Measurements from ENCODE around the gene TRIM59.

Gene TRIM59

GRCh38 chr3:160403796-160404470, 45.7 kb downstream of the TRIM59 start:
- Histone ChIP-seq H3K4me1 (ENCODE audit: control insufficient read depth, insufficient read depth, low read length) (peaks cover 12% of the 10 kb centered on the region), H3K4me3 (ENCODE audit: low read length in 2 of 2) (peak overlapping the region in 1 of 2 donors; percentile 9), H3K36me3 (ENCODE audit: control insufficient read depth in 2 of 2, insufficient read depth in 2 of 2, low read length in 2 of 2) (no peaks in the 10 kb centered on the region), H3K9ac (ENCODE audit: low read length in 2 of 2) (peak overlapping the region; percentile 0 to 13), H3K27ac (ENCODE audit: low read length) (no peak overlapping the region), H3K9me3 (ENCODE audit: control insufficient read depth in 2 of 2, low read length in 2 of 2) (no peaks in the 10 kb centered on the region), H3K27me3 (ENCODE audit: control insufficient read depth in 1 of 2, insufficient read depth in 2 of 2, low read length in 2 of 2) (peaks cover 2 to 17% of the 10 kb centered on the region in 2 donors)

GRCh38 chr3:160403028-160403545, 46.5 kb downstream of the TRIM59 start:
- peak overlapping the region; percentile 12 for H3K27ac ChIP-seq (ENCODE audit: low read length)
- H3K36me3 ChIP-seq (ENCODE audit: control insufficient read depth in 2 of 2, insufficient read depth in 2 of 2, low read length in 2 of 2), result no peaks in the 10 kb centered on the region
- H3K9ac ChIP-seq (ENCODE audit: low read length in 2 of 2), result peak overlapping the region in 1 of 2 donors; percentile 0
- no peaks in the 10 kb centered on the region for H3K9me3 ChIP-seq (ENCODE audit: control insufficient read depth in 2 of 2, low read length in 2 of 2)
- peaks cover 12% of the 10 kb centered on the region for H3K4me1 ChIP-seq (ENCODE audit: control insufficient read depth, insufficient read depth, low read length)
- peak overlapping the region in 1 of 2 donors; percentile 36 for H3K4me3 ChIP-seq (ENCODE audit: low read length in 2 of 2)
- H3K27me3 ChIP-seq (ENCODE audit: control insufficient read depth in 1 of 2, insufficient read depth in 2 of 2, low read length in 2 of 2), result peaks cover 2 to 17% of the 10 kb centered on the region in 2 donors

GRCh38 chr3:160402221-160403027, 47.2 kb downstream of the TRIM59 start:
- Histone ChIP-seq H3K27me3 (ENCODE audit: control insufficient read depth in 1 of 2, insufficient read depth in 2 of 2, low read length in 2 of 2) (peaks cover 2 to 17% of the 10 kb centered on the region in 2 donors), H3K27ac (ENCODE audit: low read length) (peak overlapping the region; percentile 12), H3K4me3 (ENCODE audit: low read length in 2 of 2) (peak overlapping the region in 1 of 2 donors; percentile 94), H3K9ac (ENCODE audit: low read length in 2 of 2) (peak overlapping the region in 1 of 2 donors; percentile 34), H3K4me1 (ENCODE audit: control insufficient read depth, insufficient read depth, low read length) (peaks cover 12% of the 10 kb centered on the region), H3K36me3 (ENCODE audit: control insufficient read depth in 2 of 2, insufficient read depth in 2 of 2, low read length in 2 of 2) (no peaks in the 10 kb centered on the region), H3K9me3 (ENCODE audit: control insufficient read depth in 2 of 2, low read length in 2 of 2) (no peaks in the 10 kb centered on the region)

- no peaks in the 10 kb centered on the region for H3K9me3 ChIP-seq (ENCODE audit: control insufficient read depth in 2 of 2, low read length in 2 of 2)
- H3K27ac ChIP-seq (ENCODE audit: low read length), result peak overlapping the region; percentile 82
- H3K36me3 ChIP-seq (ENCODE audit: control insufficient read depth in 2 of 2, insufficient read depth in 2 of 2, low read length in 2 of 2), result no peaks in the 10 kb centered on the region
- H3K4me1 ChIP-seq (ENCODE audit: control insufficient read depth, insufficient read depth, low read length), result peaks cover 12% of the 10 kb centered on the region
- H3K27me3 ChIP-seq (ENCODE audit: control insufficient read depth in 1 of 2, insufficient read depth in 2 of 2, low read length in 2 of 2), result peaks cover 2 to 17% of the 10 kb centered on the region in 2 donors
- peak overlapping the region; percentile 90 to 94 for H3K9ac ChIP-seq (ENCODE audit: low read length in 2 of 2)
- H3K4me3 ChIP-seq (ENCODE audit: low read length in 2 of 2), result peak overlapping the region; percentile 94 to 100
These were observed 48.1 kb downstream of the TRIM59 start for GRCh38 chr3:160401291-160402095.

GRCh38 chr3:160400702-160401150, 48.9 kb downstream of the TRIM59 start:
- Histone ChIP-seq H3K4me3 (ENCODE audit: low read length in 2 of 2) (peak overlapping the region; percentile 94 to 100), H3K27ac (ENCODE audit: low read length) (peak overlapping the region; percentile 82), H3K4me1 (ENCODE audit: control insufficient read depth, insufficient read depth, low read length) (peaks cover 12% of the 10 kb centered on the region), H3K9me3 (ENCODE audit: control insufficient read depth in 2 of 2, low read length in 2 of 2) (no peaks in the 10 kb centered on the region), H3K36me3 (ENCODE audit: control insufficient read depth in 2 of 2, insufficient read depth in 2 of 2, low read length in 2 of 2) (no peaks in the 10 kb centered on the region), H3K9ac (ENCODE audit: low read length in 2 of 2) (peak overlapping the region; percentile 90 to 94), H3K27me3 (ENCODE audit: control insufficient read depth in 1 of 2, insufficient read depth in 2 of 2, low read length in 2 of 2) (peaks cover 2 to 17% of the 10 kb centered on the region in 2 donors)

GRCh38 chr3:160400030-160400701, 49.4 kb downstream of the TRIM59 start:
- peak overlapping the region; percentile 90 to 94 for H3K9ac ChIP-seq (ENCODE audit: low read length in 2 of 2)
- no peaks in the 10 kb centered on the region for H3K36me3 ChIP-seq (ENCODE audit: control insufficient read depth in 2 of 2, insufficient read depth in 2 of 2, low read length in 2 of 2)
- no peaks in the 10 kb centered on the region for H3K9me3 ChIP-seq (ENCODE audit: control insufficient read depth in 2 of 2, low read length in 2 of 2)
- H3K27me3 ChIP-seq (ENCODE audit: control insufficient read depth in 1 of 2, insufficient read depth in 2 of 2, low read length in 2 of 2), result peaks cover 2 to 17% of the 10 kb centered on the region in 2 donors
- H3K4me3 ChIP-seq (ENCODE audit: low read length in 2 of 2), result peak overlapping the region; percentile 94 to 100
- peaks cover 12% of the 10 kb centered on the region for H3K4me1 ChIP-seq (ENCODE audit: control insufficient read depth, insufficient read depth, low read length)
- peak overlapping the region; percentile 82 for H3K27ac ChIP-seq (ENCODE audit: low read length)

GRCh38 chr3:160399125-160400029, 50.2 kb downstream of the TRIM59 start, which contains the start of the genes IFT80 and SMC4:
IFT80 (minus strand) TSS chr3:160399225; CDS start chr3:160384600, 14,625 bp downstream.
SMC4 (plus strand) TSS chr3:160399650; CDS start chr3:160400827, 1,177 bp downstream.
- H3K4me3 ChIP-seq (ENCODE audit: low read length in 2 of 2), result peak within 1 kb of the TSS; percentile 94 to 100
- H3K4me1 ChIP-seq (ENCODE audit: control insufficient read depth, insufficient read depth, low read length), result peaks cover 12% of the 10 kb centered on the region
- peak within 1 kb of the TSS; percentile 90 to 94 for H3K9ac ChIP-seq (ENCODE audit: low read length in 2 of 2)
- peak within 1 kb of the TSS; percentile 82 for H3K27ac ChIP-seq (ENCODE audit: low read length)
- H3K27me3 ChIP-seq (ENCODE audit: control insufficient read depth in 1 of 2, insufficient read depth in 2 of 2, low read length in 2 of 2), result peaks cover 2 to 17% of the 10 kb centered on the region in 2 donors
- no peaks in the 10 kb centered on the region for H3K36me3 ChIP-seq (ENCODE audit: control insufficient read depth in 2 of 2, insufficient read depth in 2 of 2, low read length in 2 of 2)
- H3K9me3 ChIP-seq (ENCODE audit: control insufficient read depth in 2 of 2, low read length in 2 of 2), result no peaks in the 10 kb centered on the region

GRCh38 chr3:160398820-160399124, 50.8 kb downstream of the TRIM59 start:
- H3K4me3 ChIP-seq (ENCODE audit: low read length in 2 of 2), result peak overlapping the region; percentile 94 to 100
- H3K4me1 ChIP-seq (ENCODE audit: control insufficient read depth, insufficient read depth, low read length), result peaks cover 12% of the 10 kb centered on the region
- peak overlapping the region; percentile 90 to 94 for H3K9ac ChIP-seq (ENCODE audit: low read length in 2 of 2)
- H3K27me3 ChIP-seq (ENCODE audit: control insufficient read depth in 1 of 2, insufficient read depth in 2 of 2, low read length in 2 of 2), result peaks cover 2 to 15% of the 10 kb centered on the region in 2 donors
- no peaks in the 10 kb centered on the region for H3K9me3 ChIP-seq (ENCODE audit: control insufficient read depth in 2 of 2, low read length in 2 of 2)
- H3K27ac ChIP-seq (ENCODE audit: low read length), result peak overlapping the region; percentile 82
- no peaks in the 10 kb centered on the region for H3K36me3 ChIP-seq (ENCODE audit: control insufficient read depth in 2 of 2, insufficient read depth in 2 of 2, low read length in 2 of 2)

- H3K4me3 ChIP-seq (ENCODE audit: low read length in 2 of 2), result no peak overlapping the region
- H3K9me3 ChIP-seq (ENCODE audit: control insufficient read depth in 2 of 2, low read length in 2 of 2), result no peaks in the 10 kb centered on the region
- H3K27me3 ChIP-seq (ENCODE audit: control insufficient read depth in 1 of 2, insufficient read depth in 2 of 2, low read length in 2 of 2), result no peaks in the 10 kb centered on the region
- no peaks in the 10 kb centered on the region for H3K36me3 ChIP-seq (ENCODE audit: control insufficient read depth in 2 of 2, insufficient read depth in 2 of 2, low read length in 2 of 2)
- H3K9ac ChIP-seq (ENCODE audit: low read length in 2 of 2), result no peak overlapping the region
- H3K4me1 ChIP-seq (ENCODE audit: control insufficient read depth, insufficient read depth, low read length), result peaks cover 4% of the 10 kb centered on the region
- no peak overlapping the region for H3K27ac ChIP-seq (ENCODE audit: low read length)
These were observed 54.3 kb downstream of the TRIM59 start for GRCh38 chr3:160395297-160395696.

Data from stomach smooth muscle (tissue), 2 donors.